ENCODE results near the gene N4BP2L2. TPM values are rescaled to one million over a fixed set of nuclear protein-coding genes. Genes with fewer than 3 reads are reported as not detected.

The N4BP2L2 gene
- total RNA-seq, 1 experiment from 2014 or later: 128 TPM

GRCh38 chr13:32446773-32447465, 91.7 kb downstream of the N4BP2L2 start:
- Mint-ChIP-seq H3K9me3 (ENCODE audit: unreplicated experiment) (no peaks in the 10 kb centered on the region), H3K27me3 (ENCODE audit: insufficient read depth, unreplicated experiment) (no peaks in the 10 kb centered on the region), H3K4me1 (ENCODE audit: low read depth, unreplicated experiment) (peaks cover 42% of the 10 kb centered on the region), H3K36me3 (ENCODE audit: insufficient read depth, unreplicated experiment) (peaks cover 16% of the 10 kb centered on the region), H3K4me3 (ENCODE audit: unreplicated experiment) (no peak overlapping the region), H3K27ac (ENCODE audit: unreplicated experiment) (no peak overlapping the region)
- ChIA-PET POLR2A (interaction anchor here (0.7 kb wide), 1 partner anchor 8 kb away, joined by 3 read pairs; no protein-coding TSS in a partner anchor), CTCF (no interaction called here)
- H3K36me3 ChIP-seq (ENCODE audit: control insufficient read depth, insufficient read depth, low read length): no peaks in the 10 kb centered on the region
- no peaks in the 10 kb centered on the region for H3K9me3 ChIP-seq
- TF ChIP-seq, protein P1, sequence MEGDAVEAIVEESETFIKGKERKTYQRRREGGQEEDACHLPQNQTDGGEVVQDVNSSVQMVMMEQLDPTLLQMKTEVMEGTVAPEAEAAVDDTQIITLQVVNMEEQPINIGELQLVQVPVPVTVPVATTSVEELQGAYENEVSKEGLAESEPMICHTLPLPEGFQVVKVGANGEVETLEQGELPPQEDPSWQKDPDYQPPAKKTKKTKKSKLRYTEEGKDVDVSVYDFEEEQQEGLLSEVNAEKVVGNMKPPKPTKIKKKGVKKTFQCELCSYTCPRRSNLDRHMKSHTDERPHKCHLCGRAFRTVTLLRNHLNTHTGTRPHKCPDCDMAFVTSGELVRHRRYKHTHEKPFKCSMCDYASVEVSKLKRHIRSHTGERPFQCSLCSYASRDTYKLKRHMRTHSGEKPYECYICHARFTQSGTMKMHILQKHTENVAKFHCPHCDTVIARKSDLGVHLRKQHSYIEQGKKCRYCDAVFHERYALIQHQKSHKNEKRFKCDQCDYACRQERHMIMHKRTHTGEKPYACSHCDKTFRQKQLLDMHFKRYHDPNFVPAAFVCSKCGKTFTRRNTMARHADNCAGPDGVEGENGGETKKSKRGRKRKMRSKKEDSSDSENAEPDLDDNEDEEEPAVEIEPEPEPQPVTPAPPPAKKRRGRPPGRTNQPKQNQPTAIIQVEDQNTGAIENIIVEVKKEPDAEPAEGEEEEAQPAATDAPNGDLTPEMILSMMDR (IDR thresholded peaks at IDR 0.05; ENCODE audit: insufficient read depth in 1 of 2, low read depth in 1 of 2, low read length in 1 of 2, severe bottlenecking in 1 of 2, unreplicated experiment in 1 of 2): no peak
- H3K27me3 ChIP-seq (replicated peaks; ENCODE audit: control insufficient read depth, insufficient read depth, low read length): no peaks in the 10 kb centered on the region
- peaks cover 46% of the 10 kb centered on the region for H3K4me1 ChIP-seq
- intact Hi-C loops (cut with micrococcal nuclease; ENCODE audit: unreplicated experiment): loop anchor here (5.0 to 10.0 kb wide), 2 partner anchors 110 to 182 kb away; no protein-coding TSS in a partner anchor
- no peak for DNase-seq
- H3K4me3 ChIP-seq (ENCODE audit: low read depth, low read length): no peak overlapping the region
- BruUV-seq (replicated peaks): no TSS peak

- H3K4me1 ChIP-seq: peaks cover 46% of the 10 kb centered on the region
- H3K4me3 ChIP-seq (ENCODE audit: low read depth, low read length): no peak overlapping the region
- H3K4me1 Mint-ChIP-seq (ENCODE audit: low read depth, unreplicated experiment): peaks cover 42% of the 10 kb centered on the region
- peak in 1 of 2 experiments; percentile 61 for DNase-seq
- no peak overlapping the region for H3K4me3 Mint-ChIP-seq (ENCODE audit: unreplicated experiment)
- ChIA-PET CTCF (no interaction called here), POLR2A (no interaction called here)
- no peaks in the 10 kb centered on the region for H3K36me3 ChIP-seq (ENCODE audit: control insufficient read depth, insufficient read depth, low read length)
- H3K36me3 Mint-ChIP-seq (ENCODE audit: insufficient read depth, unreplicated experiment): peaks cover 17% of the 10 kb centered on the region
- no peak overlapping the region for H3K27ac Mint-ChIP-seq (ENCODE audit: unreplicated experiment)
- no peaks in the 10 kb centered on the region for H3K27me3 ChIP-seq (replicated peaks; ENCODE audit: control insufficient read depth, insufficient read depth, low read length)
- no TSS peak for BruUV-seq (replicated peaks)
- TF ChIP-seq, protein P1 (IDR thresholded peaks at IDR 0.05; ENCODE audit: insufficient read depth in 1 of 2, low read depth in 1 of 2, low read length in 1 of 2, severe bottlenecking in 1 of 2, unreplicated experiment in 1 of 2): no peak
- H3K9me3 ChIP-seq: no peaks in the 10 kb centered on the region
- no peaks in the 10 kb centered on the region for H3K27me3 Mint-ChIP-seq (ENCODE audit: insufficient read depth, unreplicated experiment)
- no peaks in the 10 kb centered on the region for H3K9me3 Mint-ChIP-seq (ENCODE audit: unreplicated experiment)
- intact Hi-C loops (cut with micrococcal nuclease; ENCODE audit: unreplicated experiment): loop anchor here (5.0 to 10.0 kb wide), 2 partner anchors 109 to 181 kb away; no protein-coding TSS in a partner anchor
Measured at GRCh38 chr13:32446220-32446619, 92.4 kb downstream of the N4BP2L2 start.

DNA sequence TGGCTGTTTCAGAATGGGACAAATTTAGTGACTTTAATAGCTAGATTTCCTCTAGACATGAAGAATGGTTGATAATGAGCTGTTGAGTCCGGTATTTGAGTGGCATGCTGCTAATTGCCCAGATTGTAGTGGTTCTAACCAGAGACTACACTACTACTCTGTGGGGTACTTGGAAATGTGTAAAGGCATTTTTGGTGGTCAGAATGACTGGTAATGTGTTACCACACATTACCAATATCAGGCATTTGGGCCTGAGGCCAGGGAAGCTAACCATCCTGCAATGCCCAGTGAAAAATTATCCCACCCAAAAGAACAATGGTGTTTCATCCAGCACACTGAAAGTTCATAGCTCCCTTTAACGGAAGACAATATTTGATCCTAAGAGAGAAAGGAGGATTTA, 93.1 kb downstream of the N4BP2L2 start:
- Histone ChIP-seq H3K27me3 (replicated peaks; ENCODE audit: control insufficient read depth, insufficient read depth, low read length) (no peaks in the 10 kb centered on the region), H3K9me3 (no peaks in the 10 kb centered on the region), H3K36me3 (ENCODE audit: control insufficient read depth, insufficient read depth, low read length) (no peaks in the 10 kb centered on the region), H3K4me1 (peaks cover 46% of the 10 kb centered on the region), H3K4me3 (ENCODE audit: low read depth, low read length) (no peak overlapping the region)
- no TSS peak for BruUV-seq (replicated peaks)
- Mint-ChIP-seq H3K9me3 (ENCODE audit: unreplicated experiment) (no peaks in the 10 kb centered on the region), H3K4me3 (ENCODE audit: unreplicated experiment) (no peak overlapping the region), H3K36me3 (ENCODE audit: insufficient read depth, unreplicated experiment) (peaks cover 23% of the 10 kb centered on the region), H3K27me3 (ENCODE audit: insufficient read depth, unreplicated experiment) (no peaks in the 10 kb centered on the region), H3K4me1 (ENCODE audit: low read depth, unreplicated experiment) (peaks cover 42% of the 10 kb centered on the region), H3K27ac (ENCODE audit: unreplicated experiment) (no peak overlapping the region)
- ChIA-PET POLR2A (no interaction called here), CTCF (no interaction called here)
- TF ChIP-seq, protein P1 (IDR thresholded peaks at IDR 0.05; ENCODE audit: insufficient read depth in 1 of 2, low read depth in 1 of 2, low read length in 1 of 2, severe bottlenecking in 1 of 2, unreplicated experiment in 1 of 2): no peak
- intact Hi-C loops (cut with micrococcal nuclease; ENCODE audit: unreplicated experiment): loop anchor here (5.0 to 10.0 kb wide), 2 partner anchors 108 to 181 kb away; no protein-coding TSS in a partner anchor
- no peak for DNase-seq

All from Caco-2 (cell line).